HG02938 (cell line): ENCODE measurements around the gene HOXC11.

ENCODE experiments used
- ATAC-seq: cut with Tn5 transposase; IDR thresholded peaks from one replicate; pipeline ENCODE4 v1.9.1; 2021; ENCODE audit warnings: mild to moderate bottlenecking, moderate library complexity; ENCODE audit not compliant: unreplicated experiment

HOXC11 gene

GRCh38 chr12:53996240-53997203 is 23.6 kb downstream of the HOXC11 start:
- ATAC-seq = no peak

GRCh38 chr12:53997204-53998109 is 24.5 kb downstream of the HOXC11 start:
- ATAC-seq = no peak

- ATAC-seq = no peak
Observed at GRCh38 chr12:53998110-53998899, 25.4 kb downstream of the HOXC11 start.

GRCh38 chr12:53998900-53999236 is 25.9 kb downstream of the HOXC11 start:
- no peak for ATAC-seq

GRCh38 chr12:53999559-54000115 is 26.7 kb downstream of the HOXC11 start:
- ATAC-seq = no peak

GRCh38 chr12:54000116-54001114 is 27.5 kb downstream of the HOXC11 start, which contains the start of gene HOXC9:
HOXC9 (plus strand) TSS chr12:54000161; CDS start chr12:54000189, 28 bp downstream.
- ATAC-seq = no peak

GRCh38 chr12:54001283-54002187 is 28.6 kb downstream of the HOXC11 start:
- no peak for ATAC-seq

- ATAC-seq = no peak
Observed at GRCh38 chr12:54002278-54002914, 29.5 kb downstream of the HOXC11 start.

GRCh38 chr12:54002915-54003389 is 30.0 kb downstream of the HOXC11 start:
- no peak for ATAC-seq

GRCh38 chr12:54003625-54004024 is 30.7 kb downstream of the HOXC11 start:
- ATAC-seq = no peak

- ATAC-seq = no peak
Observed at GRCh38 chr12:54004063-54004840, 31.3 kb downstream of the HOXC11 start.

- ATAC-seq = no peak
Observed at GRCh38 chr12:54004841-54005530, 32.1 kb downstream of the HOXC11 start.

GRCh38 chr12:54005531-54005852 is 32.6 kb downstream of the HOXC11 start:
- no peak for ATAC-seq

GRCh38 chr12:54005853-54006558 is 33.1 kb downstream of the HOXC11 start:
- ATAC-seq = no peak

GRCh38 chr12:54006559-54007220 is 33.8 kb downstream of the HOXC11 start:
- ATAC-seq = no peak
